Activated T-cell treated with anti-CD3 and anti-CD28 coated beads, Interleukin-2, amount 50 U/mL, for 24 hours (primary cell): ENCODE measurements around the gene RPEL1.

Source experiments
- DNase-seq: peaks from one replicate; pipeline ENCODE4 v3.0.0-alpha.2; 2020
- H3K27ac Mint-ChIP-seq: 2 replicates; pipeline ENCODE4 v1.8.0; 2020; ENCODE audit warnings: mild to moderate bottlenecking, mixed read lengths
- H3K27me3 Mint-ChIP-seq: 2 replicates; pipeline ENCODE4 v1.8.0; 2020; ENCODE audit warnings: mixed read lengths
- H3K36me3 Mint-ChIP-seq: 2 replicates; pipeline ENCODE4 v1.8.0; 2020; ENCODE audit warnings: low read depth, mixed read lengths
- H3K4me1 Mint-ChIP-seq: 2 replicates; pipeline ENCODE4 v1.8.0; 2020; ENCODE audit warnings: low read depth, mixed read lengths
- H3K4me3 Mint-ChIP-seq: 2 replicates; pipeline ENCODE4 v1.8.0; 2020; ENCODE audit warnings: mild to moderate bottlenecking, moderate library complexity, mixed read lengths
- H3K9me3 Mint-ChIP-seq: 2 replicates; pipeline ENCODE4 v1.8.0; 2020; ENCODE audit warnings: mixed read lengths

The RPEL1 gene

GRCh38 chr10:103280506-103280905, 34.8 kb downstream of the RPEL1 start:
- Mint-ChIP-seq H3K9me3 (no peaks in the 10 kb centered on the region), H3K4me3 (no peak overlapping the region), H3K36me3 (no peaks in the 10 kb centered on the region), H3K27me3 (peaks cover 87% of the 10 kb centered on the region), H3K27ac (no peak overlapping the region), H3K4me1 (peaks cover 14% of the 10 kb centered on the region)
- DNase-seq: no peak

- no peak overlapping the region for H3K4me3 Mint-ChIP-seq
- no peaks in the 10 kb centered on the region for H3K9me3 Mint-ChIP-seq
- H3K4me1 Mint-ChIP-seq: peaks cover 10% of the 10 kb centered on the region
- H3K36me3 Mint-ChIP-seq: no peaks in the 10 kb centered on the region
- DNase-seq: no peak
- peaks cover 85% of the 10 kb centered on the region for H3K27me3 Mint-ChIP-seq
- H3K27ac Mint-ChIP-seq: no peak overlapping the region
These were observed 36.1 kb downstream of the RPEL1 start for GRCh38 chr10:103281753-103282152.

- H3K9me3 Mint-ChIP-seq: no peaks in the 10 kb centered on the region
These were observed 37.3 kb downstream of the RPEL1 start for GRCh38 chr10:103282961-103283360.

GRCh38 chr10:103284170-103284569, 38.5 kb downstream of the RPEL1 start:
- no peaks in the 10 kb centered on the region for H3K9me3 Mint-ChIP-seq
- H3K27ac Mint-ChIP-seq: no peak overlapping the region
- no peaks in the 10 kb centered on the region for H3K36me3 Mint-ChIP-seq

More at GRCh38 chr10:103282961-103283360, 37.3 kb downstream of the RPEL1 start:
- H3K4me3 Mint-ChIP-seq: no peak overlapping the region
- H3K36me3 Mint-ChIP-seq: no peaks in the 10 kb centered on the region
- H3K27me3 Mint-ChIP-seq: peaks cover 84% of the 10 kb centered on the region
- H3K27ac Mint-ChIP-seq: no peak overlapping the region
- DNase-seq: no peak
- H3K4me1 Mint-ChIP-seq: peaks cover 6% of the 10 kb centered on the region

GRCh38 chr10:103287992-103288391, 42.3 kb downstream of the RPEL1 start:
- H3K27ac Mint-ChIP-seq: no peak overlapping the region
- H3K27me3 Mint-ChIP-seq: peaks cover 60% of the 10 kb centered on the region
- H3K36me3 Mint-ChIP-seq: no peaks in the 10 kb centered on the region
- H3K9me3 Mint-ChIP-seq: no peaks in the 10 kb centered on the region
- no peak for DNase-seq
- no peak overlapping the region for H3K4me3 Mint-ChIP-seq
- no peaks in the 10 kb centered on the region for H3K4me1 Mint-ChIP-seq

More at GRCh38 chr10:103284170-103284569, 38.5 kb downstream of the RPEL1 start:
- no peak overlapping the region for H3K4me3 Mint-ChIP-seq
- no peak for DNase-seq
- no peaks in the 10 kb centered on the region for H3K4me1 Mint-ChIP-seq
- peaks cover 84% of the 10 kb centered on the region for H3K27me3 Mint-ChIP-seq

GRCh38 chr10:103291588-103291987, 45.9 kb downstream of the RPEL1 start:
- Mint-ChIP-seq H3K27ac (no peak overlapping the region), H3K27me3 (peaks cover 34% of the 10 kb centered on the region), H3K9me3 (no peaks in the 10 kb centered on the region), H3K4me1 (no peaks in the 10 kb centered on the region), H3K4me3 (no peak overlapping the region), H3K36me3 (no peaks in the 10 kb centered on the region)
- no peak for DNase-seq

- peaks cover 4% of the 10 kb centered on the region for H3K27me3 Mint-ChIP-seq
- H3K4me1 Mint-ChIP-seq: no peaks in the 10 kb centered on the region
- H3K27ac Mint-ChIP-seq: no peak overlapping the region
- H3K4me3 Mint-ChIP-seq: no peak overlapping the region
- no peaks in the 10 kb centered on the region for H3K9me3 Mint-ChIP-seq
- DNase-seq: no peak
- peaks cover 3% of the 10 kb centered on the region for H3K36me3 Mint-ChIP-seq
These were observed 49.8 kb downstream of the RPEL1 start for GRCh38 chr10:103295374-103296015.
